Measurements from ENCODE around the gene EOGT.

Gene EOGT

GRCh38 chr3:68963376-68963775 is 50.1 kb downstream of the EOGT start:
- no peak for DNase-seq (ENCODE audit: low spot score)

DNA sequence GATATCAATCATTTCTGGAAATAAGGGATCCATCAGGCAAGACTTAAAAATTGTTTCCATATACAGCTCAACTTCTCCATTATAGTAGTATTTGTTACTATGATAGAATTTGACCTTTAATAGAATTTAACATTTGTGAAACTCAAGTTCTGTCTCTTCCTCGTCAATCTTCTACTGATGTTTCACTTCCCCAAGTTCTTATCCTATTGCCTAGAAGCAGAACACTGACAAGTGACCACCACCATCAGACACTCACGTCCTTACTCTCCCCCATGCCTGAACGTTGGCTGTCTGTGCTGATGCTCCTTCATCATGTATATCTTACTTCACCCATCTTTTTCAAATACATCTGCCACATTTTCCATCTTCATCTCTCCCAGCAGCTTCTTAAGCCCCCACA is 54.6 kb downstream of the EOGT start:
- no peak for DNase-seq (ENCODE audit: low spot score)

- DNase-seq (ENCODE audit: low spot score) = no peak
Observed at GRCh38 chr3:68957895-68958294, 55.6 kb downstream of the EOGT start.

- DNase-seq (ENCODE audit: low spot score) = no peak
Observed at GRCh38 chr3:68953816-68954444, 59.6 kb downstream of the EOGT start.

DNA sequence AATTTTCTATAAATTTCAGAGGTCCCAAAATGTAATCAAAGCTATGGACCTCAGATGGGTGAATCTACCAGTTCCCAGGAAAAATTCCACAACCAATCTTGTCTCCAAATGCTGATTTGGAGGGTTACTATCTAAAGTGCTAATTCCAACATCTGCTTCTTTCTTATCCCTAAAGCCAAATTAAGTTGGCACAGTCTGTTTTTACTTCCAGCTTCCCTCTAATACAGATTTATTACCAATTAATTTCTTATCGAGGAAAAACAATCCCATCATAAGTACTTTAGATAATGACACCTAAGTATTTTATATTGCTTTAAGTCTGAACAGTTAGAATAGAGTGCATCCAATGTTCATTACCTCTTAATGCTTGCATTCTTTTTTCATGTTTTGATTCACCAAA is 68.3 kb downstream of the EOGT start:
- no peak for DNase-seq (ENCODE audit: low spot score)

- no peak for DNase-seq (ENCODE audit: low spot score)
Observed at GRCh38 chr3:68943753-68944500, 69.6 kb downstream of the EOGT start.

DNA sequence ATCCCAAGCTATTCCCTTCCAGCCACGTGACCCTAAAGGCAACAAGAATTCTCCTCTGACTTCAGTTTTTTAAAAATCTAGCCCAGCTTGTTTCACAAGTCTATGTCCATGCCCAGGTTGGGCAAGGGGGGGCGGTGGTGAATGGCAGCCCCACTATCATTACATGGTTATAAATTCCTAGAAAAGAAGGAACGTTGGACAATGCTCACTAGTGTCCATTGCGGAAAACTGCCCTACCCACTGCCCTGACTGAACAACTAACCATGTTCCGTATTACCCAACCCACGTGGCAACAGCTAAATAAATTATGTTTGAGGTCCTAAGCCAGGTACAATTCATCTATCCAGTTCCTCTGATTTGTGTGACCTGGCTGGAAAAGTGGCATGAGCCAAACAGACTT is 72.4 kb downstream of the EOGT start:
- DNase-seq (ENCODE audit: low spot score) = no peak

- DNase-seq (ENCODE audit: low spot score) = no peak
Observed at GRCh38 chr3:68936856-68937255, 76.6 kb downstream of the EOGT start.

DNA sequence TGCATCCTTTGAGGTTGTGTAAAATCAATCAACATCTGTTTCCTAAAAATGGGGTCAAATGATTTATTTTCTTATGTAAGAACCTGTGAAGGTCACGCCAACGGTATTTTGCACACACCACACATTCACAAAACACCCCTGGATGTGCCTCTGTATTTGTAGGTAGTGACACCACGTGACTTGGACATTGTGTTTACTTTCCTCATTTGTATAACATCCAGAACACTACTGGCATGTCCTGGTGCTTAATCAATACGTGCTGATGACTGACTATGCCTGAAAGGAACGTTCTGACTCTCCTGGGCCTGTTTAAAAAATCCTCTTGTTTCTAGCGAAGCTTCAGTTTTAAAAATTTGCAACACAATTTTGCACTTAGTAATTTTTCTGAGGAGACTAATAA is 77.7 kb downstream of the EOGT start:
- DNase-seq (ENCODE audit: low spot score) = no peak

- DNase-seq (ENCODE audit: low spot score) = no peak
Observed at GRCh38 chr3:68931406-68932149, 81.9 kb downstream of the EOGT start.
